ENCODE measurements around the gene REELD1.

REELD1 gene

GRCh38 chr4:146229406-146229805, 15.1 kb downstream of the REELD1 start:
- no peak for DNase-seq (ENCODE audit: low read depth)

DNA sequence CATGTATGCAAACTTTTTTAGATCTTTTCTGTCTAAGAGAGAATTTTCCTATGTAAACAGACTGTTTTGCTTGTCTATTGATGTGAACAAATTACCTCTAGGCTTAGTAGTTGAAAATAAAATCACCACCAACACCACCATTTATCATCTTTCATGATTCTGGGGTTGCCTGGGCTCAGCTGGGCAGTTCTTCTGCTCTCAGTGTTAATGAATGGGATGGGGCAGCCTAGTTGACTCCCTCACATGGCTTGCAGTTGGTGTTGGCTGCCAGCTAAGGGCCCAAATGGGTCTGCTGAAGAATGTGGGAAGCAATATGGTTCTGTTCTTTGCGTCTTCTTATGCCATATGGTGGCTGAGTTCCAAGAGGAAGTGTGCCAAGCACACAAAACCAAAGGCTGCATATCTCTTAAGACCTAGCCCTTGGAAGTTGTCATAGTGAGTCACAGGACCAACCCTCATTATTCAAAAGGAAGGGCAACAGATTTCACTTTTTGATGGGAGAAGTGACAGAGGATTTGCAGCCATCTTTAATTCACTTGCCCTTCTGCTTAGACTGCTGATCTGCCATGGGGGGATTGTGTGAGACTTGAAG, 17.9 kb downstream of the REELD1 start:
- DNase-seq (ENCODE audit: low read depth): no peak

DNA sequence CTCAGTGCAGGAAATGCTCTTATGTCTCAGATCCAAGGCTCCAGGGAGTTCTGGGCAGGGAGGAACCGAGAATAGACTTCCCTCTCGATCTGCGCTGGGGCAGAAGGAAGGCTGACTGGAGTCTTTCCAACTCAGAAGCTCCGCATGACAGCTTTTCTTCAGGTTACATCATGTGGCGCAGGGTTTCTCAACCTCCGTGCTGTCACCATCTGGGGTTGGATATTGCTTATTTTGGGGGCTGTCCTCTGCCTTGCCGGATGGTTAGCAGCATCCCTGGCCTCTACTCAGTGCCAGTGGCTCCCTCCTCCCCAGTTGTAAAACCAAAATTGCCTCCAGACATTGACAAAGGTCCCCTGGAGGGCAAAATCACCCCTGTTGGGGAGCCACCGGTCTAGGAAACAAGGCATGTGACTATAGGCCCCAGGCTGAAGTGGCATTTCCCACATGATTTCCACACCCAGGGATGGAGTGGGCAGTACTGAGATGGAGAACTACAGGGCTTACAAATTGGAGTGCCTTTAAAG, 21.4 kb downstream of the REELD1 start:
- DNase-seq (ENCODE audit: low read depth): no peak

- DNase-seq (ENCODE audit: low read depth): no peak
These were observed 21.9 kb downstream of the REELD1 start for GRCh38 chr4:146236216-146236615.

- no peak for DNase-seq (ENCODE audit: low read depth)
These were observed 22.8 kb downstream of the REELD1 start for GRCh38 chr4:146237092-146237491.

DNA sequence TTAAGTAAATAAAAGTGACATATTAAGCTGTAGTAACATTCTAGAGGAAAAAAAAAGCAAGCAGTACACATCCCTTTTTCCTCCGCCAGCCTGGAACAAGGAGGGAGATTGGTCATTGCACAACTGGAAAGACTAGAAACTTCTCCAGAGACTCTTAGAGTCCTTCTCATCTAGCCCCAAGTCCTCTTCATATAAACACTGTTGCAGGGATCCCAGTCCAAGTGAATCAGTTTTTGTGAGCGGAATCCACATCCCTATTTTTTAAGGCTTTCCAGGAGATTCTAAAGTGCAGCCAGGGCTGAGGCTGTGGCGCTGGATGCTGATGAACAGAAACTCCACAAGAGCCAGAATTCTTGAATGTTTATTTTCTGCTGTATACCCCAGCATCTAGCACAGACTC, 23.8 kb downstream of the REELD1 start:
- no peak for DNase-seq (ENCODE audit: low read depth)

DNA sequence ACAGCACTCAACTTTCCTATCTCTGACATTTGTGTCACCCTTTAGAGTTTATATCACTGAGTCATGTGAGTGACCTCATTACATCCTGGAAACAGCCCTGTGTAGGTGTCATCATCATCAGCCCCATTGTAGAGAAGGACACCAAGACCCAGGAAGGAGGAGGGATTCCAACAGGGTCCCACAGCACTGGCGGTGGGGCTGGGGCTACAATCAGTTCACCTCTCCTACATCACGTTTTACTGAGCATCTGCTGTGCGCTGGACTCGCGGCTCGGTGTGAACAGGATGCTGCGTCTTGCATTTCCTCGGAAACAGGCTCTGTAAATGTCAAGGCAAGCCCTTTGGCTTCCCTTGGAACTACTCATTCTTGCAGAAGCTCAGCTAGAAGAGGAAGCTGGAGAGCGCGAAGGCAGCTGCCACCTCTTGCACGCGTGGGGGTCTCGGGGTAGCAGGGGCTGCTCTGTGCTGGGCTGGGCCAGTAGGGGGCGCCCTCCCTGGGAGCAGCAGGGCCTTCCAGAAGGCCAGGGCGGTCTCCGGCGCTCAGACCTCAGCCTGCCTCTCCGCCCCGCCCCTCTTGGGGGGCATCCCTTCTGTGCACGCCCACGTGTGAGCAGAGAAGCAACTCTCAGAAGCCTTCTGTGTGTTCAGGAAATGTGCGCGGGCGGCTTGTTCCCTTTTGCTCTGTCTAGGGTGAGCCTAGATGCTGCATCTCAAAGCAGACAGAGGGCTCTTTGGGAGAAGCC, 29.0 kb downstream of the REELD1 start:
- DNase-seq (ENCODE audit: low read depth): no peak

DNA sequence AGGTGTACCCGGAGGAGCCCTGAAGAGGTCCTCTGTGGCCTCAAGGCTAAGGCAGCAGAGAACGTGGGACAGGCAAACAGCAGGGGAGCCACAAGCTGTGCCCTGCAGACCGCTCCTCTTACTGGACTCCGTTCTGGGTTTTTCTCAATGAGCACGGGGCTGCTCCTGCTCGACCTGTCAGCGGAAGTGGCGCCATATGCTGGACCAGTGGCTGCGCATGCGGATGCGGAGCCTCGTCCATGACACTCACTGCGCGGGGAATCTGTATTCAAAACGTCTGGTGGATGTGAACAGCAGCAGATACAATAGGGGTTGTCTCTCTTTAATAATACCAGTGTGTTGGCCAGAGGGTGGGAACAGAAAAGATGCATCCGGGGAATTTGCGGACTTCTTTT, 29.5 kb downstream of the REELD1 start:
- no peak for DNase-seq (ENCODE audit: low read depth)

- no peak for DNase-seq (ENCODE audit: low read depth)
These were observed 30.2 kb downstream of the REELD1 start for GRCh38 chr4:146244496-146244895.

DNA sequence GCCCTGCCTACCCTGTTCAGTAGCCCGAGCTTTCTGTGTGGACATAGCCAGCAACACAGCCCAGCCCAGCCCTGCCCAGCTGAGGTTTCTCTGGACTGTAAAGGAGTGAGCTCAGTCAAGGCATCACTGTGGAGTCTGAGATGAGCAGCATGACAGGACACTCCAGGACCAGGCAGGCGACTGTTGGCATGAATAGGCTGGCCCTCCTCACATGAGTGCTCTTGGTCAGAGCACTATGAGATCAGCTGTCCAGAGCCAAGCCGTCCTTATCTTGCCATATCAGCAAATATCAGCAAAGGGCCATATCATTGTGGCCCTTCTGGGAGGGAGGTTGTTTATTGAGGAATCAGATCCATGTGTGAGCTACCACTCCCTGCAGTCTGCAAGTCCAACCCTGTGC, 30.9 kb downstream of the REELD1 start:
- no peak for DNase-seq (ENCODE audit: low read depth)

DNA sequence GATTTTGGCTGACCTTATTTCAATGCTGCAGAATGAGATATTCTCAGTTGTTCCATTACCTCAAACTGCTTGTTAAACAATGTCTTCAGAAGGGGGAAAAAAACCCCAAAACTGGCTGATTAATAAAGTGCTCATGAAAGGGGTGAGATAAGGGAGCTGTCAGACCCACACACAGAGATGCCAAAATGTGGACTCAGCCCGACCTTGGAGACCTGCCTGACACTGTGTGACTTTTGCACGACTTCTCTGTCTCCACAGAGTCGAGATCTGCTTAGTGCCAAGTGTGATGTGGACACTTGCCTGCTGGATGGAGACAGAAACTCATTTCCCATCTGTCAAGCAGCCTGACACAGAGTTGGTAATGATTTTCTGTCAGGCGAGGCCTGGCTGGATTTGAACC, 31.5 kb downstream of the REELD1 start:
- no peak for DNase-seq (ENCODE audit: low read depth)

DNA sequence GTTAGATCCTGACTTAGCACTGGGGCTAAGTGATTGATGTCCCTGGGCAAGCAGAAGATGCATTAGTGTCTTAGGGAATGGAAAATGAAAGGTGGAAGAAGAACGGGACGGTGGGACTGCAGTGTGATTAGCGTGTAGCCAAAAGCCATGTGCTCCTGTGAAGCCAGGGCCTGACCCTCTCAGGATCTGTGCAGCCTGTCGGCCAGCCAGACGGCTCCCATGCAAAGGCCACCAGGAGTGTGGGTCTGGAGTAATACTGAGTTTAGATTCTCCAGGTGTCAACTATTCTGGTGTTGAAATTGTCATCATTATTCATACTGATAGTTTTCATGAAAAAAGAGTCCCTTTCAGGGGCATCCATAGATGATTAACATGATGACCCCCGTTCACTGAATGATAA, 32.0 kb downstream of the REELD1 start:
- DNase-seq (ENCODE audit: low read depth): no peak

DNA sequence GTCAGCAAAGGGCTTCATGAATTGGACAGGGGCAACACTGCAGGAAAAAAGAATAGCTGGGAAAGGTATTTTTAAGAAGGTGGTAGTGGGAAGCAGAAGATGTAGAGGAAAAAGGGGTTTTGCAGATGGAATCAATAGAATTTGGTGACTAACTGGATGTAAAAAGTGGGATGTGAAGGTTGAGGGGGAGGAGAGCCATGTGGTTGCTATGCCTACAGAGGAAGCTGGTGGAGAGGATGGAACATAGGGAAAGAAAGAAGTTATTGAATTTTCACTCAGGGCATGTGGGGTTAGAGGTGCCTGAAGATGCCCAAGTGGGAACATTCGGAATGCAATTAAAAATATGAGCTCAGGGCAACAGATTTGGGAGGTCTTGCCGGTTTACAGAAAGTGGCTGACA, 33.0 kb downstream of the REELD1 start:
- no peak for DNase-seq (ENCODE audit: low read depth)

- DNase-seq (ENCODE audit: low read depth): no peak
These were observed 38.8 kb downstream of the REELD1 start for GRCh38 chr4:146252969-146253611.

GRCh38 chr4:146255463-146255862, 41.1 kb downstream of the REELD1 start:
- DNase-seq (ENCODE audit: low read depth): no peak

DNA sequence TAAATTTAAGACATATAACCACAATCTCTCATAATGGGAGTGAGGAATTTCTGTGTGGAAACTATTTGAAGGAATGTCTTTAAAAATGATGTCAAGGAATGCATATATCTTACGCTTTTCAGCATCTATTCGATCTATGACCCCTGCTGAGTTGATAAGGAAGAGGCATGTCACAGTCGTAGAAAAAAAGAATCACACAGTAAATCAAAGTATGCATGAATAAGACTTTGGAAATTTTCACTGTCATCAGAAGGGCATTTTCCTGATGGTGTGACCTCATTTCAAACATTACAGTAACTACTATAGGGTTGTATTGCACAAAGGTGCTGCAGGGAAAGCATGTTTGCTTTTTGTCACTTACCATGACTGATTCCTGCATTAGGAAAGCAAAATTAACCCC, 41.5 kb downstream of the REELD1 start:
- no peak for DNase-seq (ENCODE audit: low read depth)

GRCh38 chr4:146256328-146256727, 42.0 kb downstream of the REELD1 start:
- DNase-seq (ENCODE audit: low read depth): no peak

DNA sequence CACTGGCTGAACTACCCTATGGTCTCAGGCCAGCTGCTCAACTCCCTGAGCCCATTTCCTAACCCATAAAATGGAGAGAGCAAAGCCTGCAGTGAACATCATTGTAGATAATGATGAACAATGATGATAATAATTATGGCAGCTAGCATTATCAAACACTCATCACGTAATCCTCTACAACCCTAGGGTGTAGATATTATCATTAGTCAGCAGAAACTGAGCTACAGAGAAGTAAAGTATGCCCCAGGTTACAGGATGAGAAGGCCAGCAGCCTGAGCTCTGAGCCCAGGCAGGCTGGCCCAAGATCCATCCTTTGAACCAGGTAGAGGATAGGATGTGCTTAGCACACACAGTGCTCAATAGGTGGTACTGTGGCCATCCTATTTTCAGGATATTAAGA, 43.2 kb downstream of the REELD1 start:
- DNase-seq (ENCODE audit: low read depth): no peak

- DNase-seq (ENCODE audit: low read depth): no peak
These were observed 46.2 kb downstream of the REELD1 start for GRCh38 chr4:146260521-146260920.

GRCh38 chr4:146261041-146261440, 46.7 kb downstream of the REELD1 start:
- DNase-seq (ENCODE audit: low read depth): no peak

DNA sequence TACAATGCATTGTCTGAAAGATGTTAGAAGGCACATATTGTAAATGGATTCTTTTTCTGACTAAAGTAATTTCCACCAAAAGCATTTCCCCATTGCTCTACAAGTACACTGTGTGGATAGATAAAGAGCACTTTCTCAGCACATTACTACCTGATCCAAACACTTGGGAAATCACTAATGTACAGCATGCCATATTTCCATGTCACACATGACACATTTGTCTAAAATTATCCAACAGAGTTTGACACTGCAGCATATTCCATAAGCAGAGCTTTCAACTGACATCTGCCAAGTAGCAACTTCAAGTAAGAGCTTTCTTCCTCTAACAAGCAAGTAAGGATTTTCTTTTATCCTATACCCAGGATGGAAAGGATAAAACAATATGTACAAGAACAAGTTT, 49.5 kb downstream of the REELD1 start:
- DNase-seq (ENCODE audit: low read depth): no peak

- no peak for DNase-seq (ENCODE audit: low read depth)
These were observed 51.7 kb downstream of the REELD1 start for GRCh38 chr4:146265950-146266490.

GRCh38 chr4:146267826-146268225, 53.5 kb downstream of the REELD1 start:
- DNase-seq (ENCODE audit: low read depth): no peak

Data from T-helper 22 cell (primary cell).